ENCODE results near the gene PLXNA2.

DNA sequence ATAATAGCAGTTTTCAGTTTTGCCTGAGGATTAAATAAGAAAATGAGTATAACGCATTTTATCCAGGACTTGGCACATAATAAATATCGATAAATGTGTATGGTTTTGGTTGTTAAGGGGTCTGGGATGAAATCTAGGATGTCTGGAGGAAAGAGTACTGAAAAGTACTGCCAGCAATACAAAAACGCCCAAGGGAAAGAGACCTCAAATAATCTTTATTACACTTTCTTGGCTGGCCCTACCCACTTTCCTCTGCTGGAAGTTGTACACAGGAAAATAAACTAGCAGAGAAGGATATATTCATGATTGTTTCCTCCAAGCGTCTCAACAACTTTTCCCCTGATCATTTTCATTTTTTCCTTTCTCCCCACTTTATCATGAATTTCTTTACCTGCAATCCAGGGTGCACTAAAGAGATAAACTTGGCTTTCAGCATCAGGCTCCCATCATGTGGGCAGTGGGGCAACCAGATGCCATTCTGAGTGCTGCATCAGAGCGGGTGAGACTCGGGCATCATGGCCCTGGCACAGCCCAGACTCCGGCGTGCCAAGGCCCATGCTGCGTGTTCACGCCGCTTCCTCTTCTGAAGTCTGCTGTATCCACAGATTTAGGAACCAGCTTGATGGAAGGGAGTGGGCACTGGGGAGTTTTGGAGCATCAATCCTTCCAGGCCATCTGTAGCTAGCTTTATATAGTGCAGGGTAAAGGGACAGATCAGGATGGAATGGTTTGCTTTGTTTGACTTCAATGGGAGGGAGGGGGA lies 35.8 kb upstream of the PLXNA2 start:
- no peak for TF ChIP-seq EP300 (IDR thresholded peaks at IDR 0.05)
- no peak for TF ChIP-seq POLR2A (IDR thresholded peaks at IDR 0.05; ENCODE audit: low read depth)
- TF ChIP-seq, protein P1, sequence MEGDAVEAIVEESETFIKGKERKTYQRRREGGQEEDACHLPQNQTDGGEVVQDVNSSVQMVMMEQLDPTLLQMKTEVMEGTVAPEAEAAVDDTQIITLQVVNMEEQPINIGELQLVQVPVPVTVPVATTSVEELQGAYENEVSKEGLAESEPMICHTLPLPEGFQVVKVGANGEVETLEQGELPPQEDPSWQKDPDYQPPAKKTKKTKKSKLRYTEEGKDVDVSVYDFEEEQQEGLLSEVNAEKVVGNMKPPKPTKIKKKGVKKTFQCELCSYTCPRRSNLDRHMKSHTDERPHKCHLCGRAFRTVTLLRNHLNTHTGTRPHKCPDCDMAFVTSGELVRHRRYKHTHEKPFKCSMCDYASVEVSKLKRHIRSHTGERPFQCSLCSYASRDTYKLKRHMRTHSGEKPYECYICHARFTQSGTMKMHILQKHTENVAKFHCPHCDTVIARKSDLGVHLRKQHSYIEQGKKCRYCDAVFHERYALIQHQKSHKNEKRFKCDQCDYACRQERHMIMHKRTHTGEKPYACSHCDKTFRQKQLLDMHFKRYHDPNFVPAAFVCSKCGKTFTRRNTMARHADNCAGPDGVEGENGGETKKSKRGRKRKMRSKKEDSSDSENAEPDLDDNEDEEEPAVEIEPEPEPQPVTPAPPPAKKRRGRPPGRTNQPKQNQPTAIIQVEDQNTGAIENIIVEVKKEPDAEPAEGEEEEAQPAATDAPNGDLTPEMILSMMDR (IDR thresholded peaks at IDR 0.05): no peak
